ENCODE measurements around the gene CYFIP2. TPM values are rescaled to one million over a fixed set of nuclear protein-coding genes. Genes with fewer than 3 reads are reported as not detected.

CYFIP2 gene
- total RNA-seq, 2 experiments from 2014 or later, result 265 to 297 TPM

DNA sequence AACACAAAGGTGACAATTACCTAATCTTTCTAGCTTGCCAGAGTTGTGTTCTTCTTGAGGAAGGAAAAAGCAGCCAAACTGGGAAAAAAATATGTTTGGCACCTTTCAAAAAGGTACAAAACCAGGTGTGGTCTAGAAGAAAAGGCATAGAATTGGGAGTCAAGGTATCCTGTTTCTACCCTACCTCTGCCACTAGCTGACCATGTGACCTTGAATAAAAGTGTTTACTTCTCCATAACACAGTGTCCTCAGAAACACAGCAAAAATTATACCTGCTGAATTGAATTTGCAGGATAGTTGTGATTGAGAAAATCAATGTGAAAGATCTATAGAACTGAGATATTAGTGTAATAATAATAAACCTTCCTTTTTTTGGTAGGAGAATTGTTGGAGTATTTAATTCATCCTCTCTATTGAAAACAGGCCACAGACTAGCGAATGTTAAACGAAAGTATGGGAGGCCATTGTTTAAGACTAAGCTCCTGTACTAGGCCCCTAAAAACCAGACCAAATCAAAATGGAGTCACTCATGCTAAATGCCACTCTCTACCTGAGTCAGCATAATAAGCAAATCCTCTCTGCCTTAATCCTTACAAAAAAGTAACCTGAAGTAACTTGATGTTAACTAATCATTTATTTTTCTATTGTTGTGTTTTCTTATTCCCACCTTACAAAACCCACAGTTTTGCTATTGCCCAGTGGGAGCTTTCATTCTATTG lies 12.6 kb downstream of the CYFIP2 start:
- CTCF ChIA-PET, result no interaction called here
- POLR2A ChIA-PET, result no interaction called here

DNA sequence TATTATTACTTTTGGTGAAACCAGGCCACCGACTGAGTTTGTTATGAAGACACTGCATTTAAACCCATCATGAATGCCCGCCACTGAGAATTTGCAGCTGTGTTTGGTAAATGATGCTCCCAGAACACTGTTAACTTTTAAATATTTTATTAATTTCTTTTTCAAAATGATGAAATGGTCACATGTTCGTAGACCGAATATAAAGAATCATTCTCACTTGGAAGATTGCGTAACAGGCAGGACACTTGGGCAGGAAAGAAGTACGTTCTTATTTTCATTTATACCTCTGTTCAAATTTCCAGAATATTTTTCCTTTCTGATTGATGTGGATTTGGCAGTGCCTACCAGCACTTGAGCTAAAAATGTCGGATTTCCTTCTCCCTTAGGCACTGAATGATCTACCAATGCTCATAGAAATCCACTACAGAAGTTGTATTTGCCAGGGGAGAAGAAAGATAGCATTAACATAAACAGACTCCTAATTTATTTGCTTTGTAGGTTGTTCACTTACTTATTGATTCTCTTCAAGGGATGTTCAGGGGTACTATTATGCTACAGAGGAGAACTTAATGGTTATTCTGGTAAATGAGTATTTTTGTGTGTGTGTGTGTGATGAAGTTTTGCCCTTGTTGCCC lies 13.8 kb downstream of the CYFIP2 start:
- ChIA-PET POLR2A (no interaction called here), CTCF (no interaction called here)

DNA sequence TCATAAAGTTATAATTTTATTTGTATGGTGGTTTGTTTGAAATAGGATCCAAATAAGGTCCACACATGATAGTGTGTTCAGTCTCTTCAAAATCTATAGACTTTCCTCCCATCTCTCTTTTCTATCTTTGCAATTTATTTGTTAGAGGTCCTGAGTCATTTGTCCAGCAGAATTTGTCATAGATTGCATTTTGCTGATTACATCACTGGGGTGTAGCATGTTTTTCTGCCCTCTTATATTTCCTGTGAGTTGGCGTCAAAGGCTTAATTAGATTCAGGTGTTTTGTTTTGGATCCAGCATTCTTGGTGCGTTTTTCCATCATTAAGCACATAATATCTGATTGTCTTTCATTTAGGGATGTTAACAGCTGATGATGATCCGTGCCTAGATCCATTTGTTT lies 15.0 kb downstream of the CYFIP2 start:
- ChIA-PET POLR2A (interaction anchor here (1.0 kb wide), 1 partner anchor 12 kb away, joined by 4 read pairs; no protein-coding TSS in a partner anchor), CTCF (no interaction called here)

DNA sequence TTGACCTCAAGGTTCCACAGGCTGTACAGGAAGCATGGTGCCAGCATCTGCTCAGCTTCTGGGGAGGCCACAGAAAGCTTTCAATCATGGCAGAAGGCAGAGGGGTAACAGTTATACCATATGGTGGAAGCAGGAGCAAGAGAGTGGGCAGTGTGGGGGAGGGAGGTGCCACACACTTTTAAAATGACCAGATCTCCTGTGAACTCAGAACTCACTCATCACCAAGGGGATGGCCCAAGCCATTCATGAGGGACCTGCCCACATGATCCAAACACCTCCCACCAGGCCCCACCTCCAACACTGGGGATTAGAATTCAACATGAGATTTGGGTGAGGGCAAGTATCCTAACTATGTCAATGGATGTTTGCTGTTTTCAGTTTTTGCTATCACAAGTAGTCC lies 16.2 kb downstream of the CYFIP2 start:
- ChIA-PET POLR2A (no interaction called here), CTCF (no interaction called here)

DNA sequence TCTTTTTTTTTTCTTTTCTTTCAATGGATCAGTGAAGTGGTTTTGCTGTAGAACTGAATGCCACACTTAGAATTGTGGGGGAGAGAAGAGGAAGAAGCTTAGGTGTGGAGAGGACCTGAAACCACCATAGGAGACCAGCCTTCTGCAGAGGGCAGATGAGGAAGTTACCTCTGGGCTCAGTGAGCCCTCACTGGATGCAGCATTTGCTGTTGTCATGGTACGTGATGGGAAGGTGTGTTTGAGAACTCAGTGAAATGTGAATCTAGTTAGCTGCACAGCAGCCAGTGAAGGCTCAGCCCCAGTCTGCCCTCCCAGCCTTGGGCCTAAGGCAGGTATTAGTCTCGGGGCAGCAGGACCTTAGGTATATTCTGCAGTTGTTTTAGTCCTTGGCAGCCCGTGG lies 17.5 kb downstream of the CYFIP2 start:
- ChIA-PET CTCF (interaction anchor here (0.6 to 1.6 kb wide), 2 partner anchors 40 to 152 kb away, joined by 4 read pairs; no protein-coding TSS in a partner anchor), POLR2A (no interaction called here)

DNA sequence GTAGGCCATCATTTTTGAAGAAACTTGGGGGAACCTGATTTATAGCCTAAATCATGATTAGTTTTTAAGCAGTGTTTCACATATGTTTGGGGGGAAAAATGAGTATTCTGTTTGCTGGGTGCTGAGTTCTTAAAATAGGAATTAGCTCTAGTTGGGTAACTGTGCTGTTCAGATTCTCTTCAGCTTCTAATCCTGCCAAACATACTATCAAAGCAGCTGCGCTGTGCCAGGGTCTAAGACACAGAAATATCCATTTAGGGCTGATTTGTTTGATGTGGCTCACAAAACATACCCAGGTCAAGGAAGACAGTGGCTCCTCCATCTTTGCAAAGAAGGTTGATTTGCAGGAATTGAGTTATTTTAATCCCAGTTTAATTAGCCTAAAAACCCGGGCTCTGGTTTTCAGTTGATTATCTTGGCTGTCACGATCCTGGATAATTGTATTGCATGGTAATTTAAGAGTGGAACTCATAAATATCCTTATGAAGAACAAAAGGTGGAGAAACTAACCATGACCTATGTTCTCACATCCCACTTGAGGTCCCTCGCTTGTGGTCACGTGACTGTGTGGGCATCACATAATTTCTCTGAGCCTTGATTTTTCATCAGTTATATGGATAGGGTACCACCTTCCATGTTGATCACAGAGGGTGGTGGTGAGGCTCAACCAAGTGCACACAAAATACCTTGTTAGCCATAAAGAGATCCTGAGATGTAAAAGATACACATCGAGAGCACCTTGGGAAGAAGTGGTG lies 18.7 kb downstream of the CYFIP2 start:
- POLR2A ChIA-PET, result no interaction called here
- CTCF ChIA-PET, result interaction anchor here (0.9 to 1.6 kb wide), 4 partner anchors 9 to 39 kb away, joined by 3 to 5 read pairs (median 4); no protein-coding TSS in a partner anchor

DNA sequence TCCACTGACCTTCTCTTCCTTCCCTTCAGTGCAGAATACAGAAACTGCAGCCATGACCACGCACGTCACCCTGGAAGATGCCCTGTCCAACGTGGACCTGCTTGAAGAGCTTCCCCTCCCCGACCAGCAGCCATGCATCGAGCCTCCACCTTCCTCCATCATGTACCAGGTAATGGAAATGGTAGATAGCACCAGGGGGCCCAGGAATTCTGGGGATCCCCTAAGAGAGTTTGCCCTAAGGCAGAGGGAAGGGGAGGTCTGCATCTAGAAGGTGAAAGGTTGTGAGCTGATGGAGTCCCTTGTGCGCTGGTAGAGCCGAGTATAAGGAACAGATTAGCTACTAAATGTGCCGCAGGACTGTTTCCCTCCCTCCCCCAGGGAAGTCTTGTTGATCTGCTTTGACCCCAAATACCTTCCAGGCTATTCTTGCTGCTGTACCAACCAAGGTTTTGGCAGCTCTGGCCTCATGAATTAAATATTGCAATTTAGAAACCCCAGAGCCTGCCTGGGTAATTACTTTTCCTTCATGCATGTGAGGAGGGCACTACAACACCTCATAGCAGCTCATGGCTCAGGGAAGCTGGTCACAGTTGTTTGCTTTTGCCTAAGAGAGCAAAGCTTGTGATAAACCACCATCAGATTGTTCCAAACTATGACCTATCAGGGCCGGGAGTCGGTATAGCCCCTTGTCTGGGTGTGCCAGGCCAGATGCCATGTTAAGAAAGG lies 19.6 kb downstream of the CYFIP2 start:
- CTCF ChIA-PET, result interaction anchor here (0.9 to 1.3 kb wide), 3 partner anchors 10 to 33 kb away, joined by 3 to 5 read pairs (median 3); no protein-coding TSS in a partner anchor
- POLR2A ChIA-PET, result interaction anchor here (0.9 to 1.1 kb wide), 2 partner anchors 13 to 20 kb away, joined by 3 to 13 read pairs; no protein-coding TSS in a partner anchor

DNA sequence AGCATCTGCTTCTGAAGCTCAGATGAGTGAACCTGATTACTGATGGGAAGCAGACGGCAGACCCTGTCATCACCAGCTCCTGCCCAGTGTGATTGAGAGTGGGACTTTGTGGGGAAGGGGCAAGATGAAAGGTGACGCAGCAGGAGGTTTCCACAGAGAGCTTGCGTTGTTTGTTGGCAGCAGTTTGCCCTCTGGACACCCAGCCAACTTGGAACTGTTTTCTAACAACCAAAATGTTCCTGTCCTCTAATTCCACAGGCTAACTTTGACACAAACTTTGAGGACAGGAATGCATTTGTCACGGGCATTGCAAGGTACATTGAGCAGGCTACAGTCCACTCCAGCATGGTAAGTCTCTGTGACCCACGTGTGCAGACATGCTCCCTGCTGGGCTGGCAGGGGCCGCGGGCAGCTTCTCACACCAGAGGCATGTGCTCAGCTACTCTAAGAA lies 20.9 kb downstream of the CYFIP2 start:
- ChIA-PET CTCF (interaction anchor here (1.2 kb wide), 1 partner anchor 138 kb away, joined by 3 read pairs; no protein-coding TSS in a partner anchor), POLR2A (no interaction called here)

DNA sequence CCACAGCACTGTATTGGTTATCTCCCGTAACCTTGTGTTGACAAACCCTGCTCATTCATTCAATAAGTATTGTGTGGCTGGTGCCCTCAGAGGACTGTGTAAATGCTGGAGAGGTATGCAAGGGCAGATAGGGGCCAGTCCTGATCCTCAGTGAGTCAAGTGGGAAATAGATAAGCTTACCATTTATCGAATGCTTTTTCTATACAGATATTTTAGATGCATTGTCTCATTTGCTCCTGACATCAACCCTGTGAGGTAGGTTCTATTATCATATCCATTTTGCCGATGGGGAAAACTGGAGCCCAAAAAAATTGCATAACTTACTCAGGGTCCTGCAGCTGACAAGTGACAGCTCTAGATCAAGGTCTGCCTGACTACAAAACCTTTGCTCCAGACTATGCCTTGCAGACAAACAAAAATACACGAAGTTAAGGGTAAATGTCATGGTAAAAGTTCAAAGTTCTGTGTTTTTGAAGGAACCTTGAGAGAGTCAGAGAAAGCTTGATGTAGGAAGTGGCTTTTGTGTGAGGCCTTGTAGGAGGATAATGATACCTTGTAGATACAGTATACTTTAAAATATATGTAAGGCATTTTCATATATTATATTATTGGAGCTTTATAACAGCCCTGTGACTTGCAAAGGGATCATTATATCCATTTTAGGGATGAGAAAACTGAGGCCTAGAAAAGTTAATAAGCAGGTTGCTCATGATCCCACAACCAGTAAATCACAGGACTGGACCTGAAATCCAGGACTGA lies 22.7 kb downstream of the CYFIP2 start:
- POLR2A ChIA-PET, result no interaction called here
- CTCF ChIA-PET, result no interaction called here

DNA sequence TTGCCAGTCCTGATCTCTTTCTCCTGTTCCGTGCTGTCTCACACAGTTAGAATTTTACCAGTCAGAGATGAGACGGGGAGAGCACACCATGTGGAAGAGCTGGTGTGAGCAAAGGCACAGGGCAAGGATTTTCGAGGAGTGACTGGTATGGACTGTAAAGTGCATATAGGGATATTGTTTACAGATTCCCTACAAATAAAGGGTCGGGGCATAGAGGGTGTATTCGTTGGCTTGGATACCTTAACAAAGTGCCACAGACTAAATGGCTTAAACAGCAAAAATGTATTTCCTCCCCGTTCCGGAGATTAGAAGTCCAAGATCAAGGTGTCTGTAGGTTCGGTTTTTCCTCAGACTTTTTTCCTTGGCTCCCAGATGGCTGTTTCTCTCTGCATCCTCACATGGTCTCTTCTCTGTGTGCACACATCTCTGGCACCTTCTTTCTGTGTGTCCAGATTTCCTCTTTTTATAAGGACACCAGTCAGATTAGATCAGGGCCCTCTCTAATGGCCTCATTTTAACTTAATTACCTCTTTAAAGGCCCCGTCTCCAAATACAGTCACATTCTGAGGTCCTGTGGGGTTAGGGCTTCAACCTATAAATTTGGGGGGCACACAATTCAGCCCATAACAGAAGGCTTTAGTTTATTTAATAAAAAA lies 23.4 kb downstream of the CYFIP2 start:
- ChIA-PET CTCF (no interaction called here), POLR2A (interaction anchor here (0.6 kb wide), 1 partner anchor 110 kb away, joined by 3 read pairs; no protein-coding TSS in a partner anchor)

DNA sequence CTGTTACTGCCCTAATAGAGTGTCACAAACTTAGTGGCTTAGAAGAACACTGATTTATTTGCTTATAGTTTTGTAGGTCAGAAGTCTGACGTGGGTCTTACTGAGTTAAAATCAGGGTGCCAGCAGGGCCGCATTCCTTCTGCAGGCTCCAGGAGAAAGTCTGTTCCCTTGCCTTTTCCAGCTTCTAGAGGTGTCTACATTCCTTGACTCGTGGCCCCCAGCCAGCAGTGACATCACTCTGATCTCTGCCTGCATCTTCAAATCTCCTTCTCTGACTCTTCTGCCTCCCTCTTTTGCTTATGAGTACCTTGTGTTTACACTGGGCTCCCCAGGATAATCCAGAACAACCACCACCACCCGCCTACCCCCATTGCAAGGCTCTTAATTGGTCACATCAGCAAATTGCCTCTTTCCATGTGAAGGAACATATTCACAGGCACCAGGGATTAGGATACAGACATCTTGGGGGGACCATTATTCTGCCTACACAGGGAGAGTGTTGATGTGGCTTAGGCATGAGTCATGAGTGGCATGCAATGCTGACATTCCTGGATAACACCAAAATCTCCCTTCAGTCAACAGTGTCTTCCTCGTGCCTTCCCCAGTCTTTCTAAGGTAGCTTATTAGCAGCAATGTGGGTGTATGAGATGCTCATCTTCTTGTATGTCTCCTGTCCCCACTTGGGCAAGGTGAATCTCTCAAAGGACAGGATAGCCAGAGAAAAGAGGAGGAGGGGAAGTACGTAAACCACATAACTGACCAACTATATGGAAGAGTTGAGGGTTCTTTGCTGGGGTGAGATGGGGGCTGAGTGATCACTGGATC lies 24.4 kb downstream of the CYFIP2 start:
- POLR2A ChIA-PET, result no interaction called here
- CTCF ChIA-PET, result interaction anchor here (0.9 kb wide), 1 partner anchor 22 kb away, joined by 3 read pairs; no protein-coding TSS in a partner anchor

DNA sequence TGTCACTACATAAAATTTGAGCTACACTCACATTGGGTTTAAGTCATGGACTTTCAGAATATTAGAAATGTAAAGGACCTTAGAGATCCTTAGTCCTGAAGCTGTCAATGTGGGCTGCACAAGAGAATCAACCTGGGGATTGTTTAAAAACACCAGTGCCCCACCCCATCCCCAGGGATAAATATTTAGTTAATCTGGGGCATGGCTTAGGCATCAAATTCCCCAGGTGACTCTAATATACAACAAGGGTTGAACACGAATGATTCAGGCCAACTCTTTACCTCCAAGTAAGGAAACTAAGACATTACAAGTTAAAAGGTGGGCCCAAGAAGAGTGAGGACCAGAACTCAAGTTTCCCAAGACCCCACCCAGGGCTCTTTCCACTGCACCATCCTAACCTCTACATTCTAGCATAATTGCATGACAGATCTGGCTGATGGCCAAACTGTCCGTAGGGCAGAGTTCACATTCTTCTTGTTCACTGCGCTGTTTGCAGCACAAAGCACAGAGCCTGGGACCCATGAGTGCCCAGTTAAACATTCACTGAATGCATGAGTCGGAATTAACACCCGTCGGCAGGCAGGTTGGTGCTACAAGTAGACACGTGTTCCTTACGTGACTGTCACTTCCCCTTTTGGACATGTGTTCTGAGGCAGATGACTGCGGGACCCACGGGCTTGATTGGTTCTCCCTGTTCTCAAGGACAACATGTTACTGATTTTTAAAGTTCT lies 25.2 kb downstream of the CYFIP2 start:
- POLR2A ChIA-PET, result no interaction called here
- CTCF ChIA-PET, result interaction anchor here (0.9 kb wide), 1 partner anchor 23 kb away, joined by 3 read pairs; no protein-coding TSS in a partner anchor

DNA sequence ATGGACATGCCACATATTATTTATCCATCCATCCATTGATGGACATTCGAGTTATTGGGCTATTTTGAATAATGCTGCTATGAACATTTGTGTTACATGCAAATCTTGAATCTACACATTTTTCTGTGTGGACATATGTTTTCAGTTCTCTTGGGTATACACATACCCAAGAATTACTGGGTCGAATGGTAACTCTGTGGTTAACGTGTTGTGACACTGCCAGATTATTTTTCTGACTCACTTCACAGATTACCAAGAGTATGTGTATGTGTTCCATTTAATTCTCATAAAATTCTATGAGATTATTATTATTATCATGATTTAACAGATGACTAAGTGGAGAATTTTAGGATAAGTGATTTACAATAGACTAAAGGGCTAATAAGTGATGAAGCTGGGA lies 26.7 kb downstream of the CYFIP2 start:
- POLR2A ChIA-PET, result no interaction called here
- CTCF ChIA-PET, result no interaction called here

DNA sequence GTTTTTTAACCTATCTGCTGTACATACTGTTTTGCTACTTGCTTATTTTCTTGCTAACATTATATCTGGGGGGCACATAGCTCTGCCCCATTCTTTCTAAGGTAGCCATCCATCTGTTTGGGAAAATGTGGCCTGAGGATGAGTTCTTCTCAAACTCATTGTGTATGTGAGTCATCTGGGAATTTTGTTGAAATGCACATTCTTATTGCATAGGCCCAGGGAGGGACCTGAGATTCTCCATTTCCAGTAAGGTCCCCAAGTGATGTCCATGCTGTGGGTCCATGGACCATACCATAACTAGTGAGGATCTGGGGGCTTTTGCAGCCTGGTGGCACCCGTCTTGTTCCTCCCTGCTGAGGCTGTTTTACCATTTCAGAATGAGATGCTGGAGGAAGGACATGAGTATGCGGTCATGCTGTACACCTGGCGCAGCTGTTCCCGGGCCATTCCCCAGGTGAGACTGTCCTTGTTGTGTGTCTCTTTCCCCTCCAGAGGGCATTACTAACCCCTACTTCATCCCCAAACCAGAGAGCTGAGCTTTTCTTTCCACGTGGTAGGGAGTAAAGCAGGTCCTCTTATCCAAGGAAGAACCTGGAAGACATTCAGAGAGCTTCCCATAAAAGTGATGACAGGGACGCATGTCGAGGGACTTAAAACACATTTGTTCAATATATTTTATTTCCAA lies 28.6 kb downstream of the CYFIP2 start:
- CTCF ChIA-PET, result interaction anchor here (0.6 to 1.8 kb wide), 2 partner anchors 9 to 34 kb away, joined by 4 to 6 read pairs; no protein-coding TSS in a partner anchor
- POLR2A ChIA-PET, result no interaction called here

DNA sequence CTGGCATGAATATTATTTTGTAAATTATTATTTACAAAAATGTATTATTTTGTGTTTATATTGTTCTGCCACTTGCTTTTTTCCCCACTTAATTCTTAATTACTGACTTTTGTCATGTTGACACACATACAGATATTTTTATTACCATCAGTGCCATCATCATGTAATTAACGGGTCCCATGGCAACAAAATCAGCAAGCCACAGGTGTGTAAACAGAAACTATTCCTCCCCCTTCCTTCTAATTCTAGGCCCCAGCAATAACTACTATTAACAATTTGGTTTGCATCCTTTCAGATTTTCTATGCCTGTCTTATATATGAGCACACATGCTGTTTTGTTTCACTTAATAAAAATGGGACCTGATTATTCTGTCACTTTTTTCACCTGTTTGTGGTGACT lies 29.3 kb downstream of the CYFIP2 start:
- ChIA-PET POLR2A (no interaction called here), CTCF (interaction anchor here (1.0 to 1.8 kb wide), 2 partner anchors 9 to 30 kb away, joined by 3 to 6 read pairs; no protein-coding TSS in a partner anchor)

DNA sequence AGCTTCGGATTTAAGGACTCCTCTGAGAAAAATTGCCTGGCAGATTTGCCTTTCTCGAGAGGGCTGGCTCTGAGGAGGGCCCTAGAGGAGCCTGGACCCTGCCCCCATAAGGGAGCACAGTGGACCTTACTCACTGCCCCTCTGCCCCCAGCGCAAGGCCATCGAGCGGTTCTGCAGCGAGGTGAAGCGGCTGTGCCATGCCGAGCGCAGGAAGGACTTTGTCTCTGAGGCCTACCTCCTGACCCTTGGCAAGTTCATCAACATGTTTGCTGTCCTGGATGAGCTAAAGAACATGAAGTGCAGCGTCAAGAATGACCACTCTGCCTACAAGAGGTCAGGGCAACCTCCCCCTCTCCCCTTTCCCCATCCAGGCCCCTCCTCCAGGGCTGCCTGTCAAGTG lies 34.6 kb downstream of the CYFIP2 start:
- CTCF ChIA-PET, result interaction anchor here (1.1 to 1.6 kb wide), 3 partner anchors 15 to 110 kb away, joined by 3 to 5 read pairs (median 3); no protein-coding TSS in a partner anchor
- POLR2A ChIA-PET, result interaction anchor here (0.6 kb wide), 1 partner anchor 27 kb away, joined by 10 read pairs; no protein-coding TSS in a partner anchor
